ENCODE data around the gene CENPX. TPM values are rescaled to one million over a fixed set of nuclear protein-coding genes. Genes with fewer than 3 reads are reported as not detected.

Gene CENPX
- total and polyA plus RNA-seq, 2 of the 13 experiments (the other 11 are each of a cell fraction or from before 2014, with no cell fraction given): 92.7 to 170 TPM

DNA sequence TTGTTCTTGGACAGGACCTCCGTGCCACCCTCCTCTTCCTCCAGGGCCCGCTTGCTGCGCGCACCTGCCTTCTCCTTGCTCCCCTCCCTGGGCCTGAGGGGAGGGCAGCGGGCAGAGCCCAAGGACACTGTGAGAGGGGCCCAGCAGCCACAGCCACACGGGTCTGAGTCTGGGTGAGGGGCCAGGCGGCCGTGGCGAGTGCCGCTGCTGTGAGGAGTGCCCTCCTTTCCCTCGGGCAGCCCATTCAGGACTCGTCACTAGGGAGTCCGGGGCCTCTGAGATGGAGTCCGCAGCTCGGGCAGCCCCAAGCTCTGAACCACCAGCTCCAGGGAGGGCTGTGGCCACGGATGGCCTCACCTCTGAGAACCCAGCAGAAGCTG, 37.3 kb upstream of the CENPX start:
- H3K36me3 ChIP-seq (replicated peaks in 1 of 2; ENCODE audit: control insufficient read depth in 1 of 2, insufficient read depth in 2 of 2, low read length in 2 of 2): peaks cover 47 to 69% of the 10 kb centered on the region in 2 experiments
- ATAC-seq: no peak
- no peak overlapping the region for H3K27ac ChIP-seq (ENCODE audit: extremely low read length, insufficient read depth, low read length)
- TF ChIP-seq ZNF678 (CRISPR knock-in tag; IDR thresholded peaks at IDR 0.05): no peak
- no peak for TF ChIP-seq MZF1 (CRISPR knock-in tag; IDR thresholded peaks at IDR 0.05; ENCODE audit: borderline replicate concordance)
- peak; percentile 4 for TF ChIP-seq RBM39 (IDR thresholded peaks at IDR 0.05; ENCODE audit: low read depth, low read length, poor library complexity, severe bottlenecking)
- TF ChIP-seq PAF1 (CRISPR knock-in tag; IDR thresholded peaks at IDR 0.05): 0 out of 2 replicates have a peak, but pooled peaks have one; percentile 41
- TF ChIP-seq, protein P1, sequence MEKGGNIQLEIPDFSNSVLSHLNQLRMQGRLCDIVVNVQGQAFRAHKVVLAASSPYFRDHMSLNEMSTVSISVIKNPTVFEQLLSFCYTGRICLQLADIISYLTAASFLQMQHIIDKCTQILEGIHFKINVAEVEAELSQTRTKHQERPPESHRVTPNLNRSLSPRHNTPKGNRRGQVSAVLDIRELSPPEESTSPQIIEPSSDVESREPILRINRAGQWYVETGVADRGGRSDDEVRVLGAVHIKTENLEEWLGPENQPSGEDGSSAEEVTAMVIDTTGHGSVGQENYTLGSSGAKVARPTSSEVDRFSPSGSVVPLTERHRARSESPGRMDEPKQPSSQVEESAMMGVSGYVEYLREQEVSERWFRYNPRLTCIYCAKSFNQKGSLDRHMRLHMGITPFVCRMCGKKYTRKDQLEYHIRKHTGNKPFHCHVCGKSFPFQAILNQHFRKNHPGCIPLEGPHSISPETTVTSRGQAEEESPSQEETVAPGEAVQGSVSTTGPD (CRISPR knock-in tag; IDR thresholded peaks at IDR 0.05): no peak
- TF ChIP-seq RBFOX2 (IDR thresholded peaks at IDR 0.05; ENCODE audit: low read depth, low read length): peak; percentile 47; the same call in 1 of the 2 replicates
- no peak for TF ChIP-seq ZNF274 (CRISPR knock-in tag; IDR thresholded peaks at IDR 0.05)
- TF ChIP-seq, protein P2, sequence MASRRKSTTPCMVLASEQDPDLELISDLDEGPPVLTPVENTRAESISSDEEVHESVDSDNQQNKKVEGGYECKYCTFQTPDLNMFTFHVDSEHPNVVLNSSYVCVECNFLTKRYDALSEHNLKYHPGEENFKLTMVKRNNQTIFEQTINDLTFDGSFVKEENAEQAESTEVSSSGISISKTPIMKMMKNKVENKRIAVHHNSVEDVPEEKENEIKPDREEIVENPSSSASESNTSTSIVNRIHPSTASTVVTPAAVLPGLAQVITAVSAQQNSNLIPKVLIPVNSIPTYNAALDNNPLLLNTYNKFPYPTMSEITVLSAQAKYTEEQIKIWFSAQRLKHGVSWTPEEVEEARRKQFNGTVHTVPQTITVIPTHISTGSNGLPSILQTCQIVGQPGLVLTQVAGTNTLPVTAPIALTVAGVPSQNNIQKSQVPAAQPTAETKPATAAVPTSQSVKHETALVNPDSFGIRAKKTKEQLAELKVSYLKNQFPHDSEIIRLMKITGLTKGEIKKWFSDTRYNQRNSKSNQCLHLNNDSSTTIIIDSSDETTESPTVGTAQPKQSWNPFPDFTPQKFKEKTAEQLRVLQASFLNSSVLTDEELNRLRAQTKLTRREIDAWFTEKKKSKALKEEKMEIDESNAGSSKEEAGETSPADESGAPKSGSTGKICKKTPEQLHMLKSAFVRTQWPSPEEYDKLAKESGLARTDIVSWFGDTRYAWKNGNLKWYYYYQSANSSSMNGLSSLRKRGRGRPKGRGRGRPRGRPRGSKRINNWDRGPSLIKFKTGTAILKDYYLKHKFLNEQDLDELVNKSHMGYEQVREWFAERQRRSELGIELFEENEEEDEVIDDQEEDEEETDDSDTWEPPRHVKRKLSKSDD (CRISPR knock-in tag; IDR thresholded peaks at IDR 0.05; ENCODE audit: low read depth): 0 out of 2 replicates have a peak, but pooled peaks have one; percentile 3
- TF ChIP-seq HDAC6 (IDR thresholded peaks at IDR 0.05; ENCODE audit: low read depth, low read length): no peak
- no peak for TF ChIP-seq PRMT3 (CRISPR knock-in tag; IDR thresholded peaks at IDR 0.05; ENCODE audit: borderline replicate concordance, low read depth)
- TF ChIP-seq ZNF816 (CRISPR knock-in tag; IDR thresholded peaks at IDR 0.05; ENCODE audit: borderline replicate concordance): no peak
- TF ChIP-seq AGO2 (optimal IDR thresholded peaks at IDR 0.05; ENCODE audit: low read depth, low read length): peak; percentile 16
- no peak for TF ChIP-seq SYNCRIP (IDR thresholded peaks at IDR 0.05; ENCODE audit: insufficient read depth, low read depth, low read length)
- no peak for TF ChIP-seq PAWR (CRISPR knock-in tag; IDR thresholded peaks at IDR 0.05; ENCODE audit: borderline replicate concordance)
- no peak for TF ChIP-seq ARID3A (IDR thresholded peaks at IDR 0.05; ENCODE audit: low read depth, low read length)

More for the DNA sequence above, 37.3 kb upstream of the CENPX start:
- intact Hi-C loops (cut with micrococcal nuclease; ENCODE audit: unreplicated experiment): no loop called here
- Histone ChIP-seq H3K27me3 (ENCODE audit: control insufficient read depth in 1 of 2, insufficient read depth in 2 of 2, low read length in 2 of 2) (no peaks in the 10 kb centered on the region), H3K4me2 (ENCODE audit: low read depth, low read length) (no peak overlapping the region), H3K9me3 (ENCODE audit: low read length) (no peaks in the 10 kb centered on the region), H2AFZ (ENCODE audit: low read length) (no peak overlapping the region), H3K9ac (ENCODE audit: insufficient read depth, low read depth, low read length) (no peak overlapping the region), H3K4me1 (ENCODE audit: insufficient read depth, low read length) (peaks cover 51% of the 10 kb centered on the region), H4K20me1 (ENCODE audit: insufficient read depth, low read length) (no peaks in the 10 kb centered on the region), H3K4me3 (replicated peaks in 1 of 3; ENCODE audit: insufficient read depth in 1 of 3, low read depth in 2 of 3, low read length in 3 of 3) (no peak overlapping the region), H3K79me2 (ENCODE audit: insufficient read depth, low read length) (peaks cover 15% of the 10 kb centered on the region)
- ChIA-PET POLR2A (interaction anchor here (1.6 kb wide), 1 partner anchor 22 kb away, joined by 7 read pairs; the partner anchor contains the start of gene DCXR), CTCF (ENCODE audit: low intra/inter-chr PET ratio, low total read pairs) (no interaction called here)
- in situ Hi-C loops (cut with HindIII; ENCODE audit: extremely low pct_ligation_motif_present, low pct_unique_long_range_greater_than_20kb): no loop called here
- WGBS (ENCODE audit: low lambda C conversion rate): 96% methylated on average over 15 of the region's 16 CpGs
- FAIRE-seq (no peak), DNase-seq (ENCODE audit: low spot score) (no peak)
- BruUV-seq (replicated peaks): no TSS peak

Measured in HepG2 (cell line).